HG02678 (cell line): ENCODE measurements around the gene OSGIN1.
A peak's percentile ranks its signal among the peaks of the same experiment; 100 is the strongest.

Experiments used
- ATAC-seq: cut with Tn5 transposase; IDR thresholded peaks from one replicate; pipeline ENCODE4 v1.9.1; 2021; ENCODE audit warnings: mild to moderate bottlenecking, moderate library complexity; ENCODE audit not compliant: unreplicated experiment

OSGIN1 gene

GRCh38 chr16:83925957-83926725 is 26.9 kb upstream of the OSGIN1 start:
- ATAC-seq: no peak

- ATAC-seq: peak; percentile 69
Observed at GRCh38 chr16:83926726-83927397, 26.2 kb upstream of the OSGIN1 start.

GRCh38 chr16:83928341-83929055 is 24.5 kb upstream of the OSGIN1 start:
- no peak for ATAC-seq

- no peak for ATAC-seq
Observed at GRCh38 chr16:83929811-83930555, 23.1 kb upstream of the OSGIN1 start.

- ATAC-seq: no peak
Observed at GRCh38 chr16:83930730-83931500, 22.1 kb upstream of the OSGIN1 start.

GRCh38 chr16:83931556-83931955 is 21.5 kb upstream of the OSGIN1 start:
- no peak for ATAC-seq

- ATAC-seq: no peak
Observed at GRCh38 chr16:83932304-83932703, 20.7 kb upstream of the OSGIN1 start.

GRCh38 chr16:83932955-83933673 is 19.9 kb upstream of the OSGIN1 start:
- no peak for ATAC-seq

GRCh38 chr16:83933885-83934683 is 19.0 kb upstream of the OSGIN1 start:
- no peak for ATAC-seq

GRCh38 chr16:83934684-83934977 is 18.4 kb upstream of the OSGIN1 start:
- ATAC-seq: no peak

GRCh38 chr16:83935005-83935857 is 17.8 kb upstream of the OSGIN1 start:
- no peak for ATAC-seq

GRCh38 chr16:83935858-83936255 is 17.2 kb upstream of the OSGIN1 start:
- no peak for ATAC-seq

- ATAC-seq: no peak
Observed at GRCh38 chr16:83936581-83937165, 16.4 kb upstream of the OSGIN1 start.

GRCh38 chr16:83937267-83937666 is 15.8 kb upstream of the OSGIN1 start:
- ATAC-seq: no peak

GRCh38 chr16:83937922-83938885 is 14.8 kb upstream of the OSGIN1 start:
- no peak for ATAC-seq

- no peak for ATAC-seq
Observed at GRCh38 chr16:83939266-83939855, 13.7 kb upstream of the OSGIN1 start.
